MM.1S (cell line): ENCODE measurements around the gene OR8H1.

Experiments
- DNase-seq: peaks from one replicate; pipeline ENCODE4 v3.0.0-alpha.2; 2015
- H2AFZ ChIP-seq: fragments of 300-600 bp; sonication (generic); 2 replicates; pipeline ENCODE4 v1.6.0; 2016; ENCODE audit warnings: antibody characterized with exemption, low read length
- H3F3A ChIP-seq: fragments of 300-600 bp; sonication (generic); 2 replicates; pipeline ENCODE4 v1.6.1; 2016; ENCODE audit warnings: mild to moderate bottlenecking, antibody characterized with exemption, low read length, moderate library complexity, mixed read lengths; ENCODE audit not compliant: insufficient read depth
- H3K27ac ChIP-seq: fragments of 300-600 bp; sonication (generic); 2 replicates; pipeline ENCODE4 v1.5.1; 2016; ENCODE audit warnings: mild to moderate bottlenecking, low read length
- H3K27me3 ChIP-seq: fragments of 300-600 bp; sonication (generic); replicated peaks from 2 replicates; pipeline ENCODE4 v1.6.0; 2016; ENCODE audit warnings: low read length; ENCODE audit not compliant: insufficient read depth
- H3K36me3 ChIP-seq: fragments of 300-600 bp; sonication (generic); replicated peaks from 2 replicates; pipeline ENCODE4 v1.6.1; 2016; ENCODE audit warnings: mild to moderate bottlenecking, low read length, mixed read lengths; ENCODE audit not compliant: insufficient read depth
- H3K4me1 ChIP-seq: fragments of 300-600 bp; sonication (generic); 2 replicates; pipeline ENCODE4 v1.6.1; 2016; ENCODE audit warnings: low read length, mixed read lengths
- H3K4me2 ChIP-seq: fragments of 300-600 bp; sonication (generic); 2 replicates; pipeline ENCODE4 v1.6.0; 2016; ENCODE audit warnings: low read depth, low read length
- H3K4me3 ChIP-seq: fragments of 300-600 bp; sonication (generic); 2 replicates; pipeline ENCODE4 v1.5.1; 2016; ENCODE audit warnings: low read length, mixed read lengths
- H3K79me2 ChIP-seq: fragments of 300-600 bp; sonication (generic); 2 replicates; pipeline ENCODE4 v1.6.1; 2016; ENCODE audit warnings: mixed run types, low read length, mixed read lengths
- H3K9ac ChIP-seq: fragments of 300-600 bp; sonication (generic); 2 replicates; pipeline ENCODE4 v1.6.1; 2016; ENCODE audit warnings: low read length, mixed read lengths
- H3K9me2 ChIP-seq: fragments of 300-600 bp; sonication (generic); replicated peaks from 2 replicates; pipeline ENCODE4 v1.6.1; 2016; ENCODE audit warnings: mild to moderate bottlenecking, low read length, mixed read lengths; ENCODE audit not compliant: insufficient read depth
- H3K9me3 ChIP-seq: fragments of 300-600 bp; sonication (generic); replicated peaks from 2 replicates; pipeline ENCODE4 v1.6.1; 2016; ENCODE audit warnings: mild to moderate bottlenecking, low read length, mixed read lengths; ENCODE audit not compliant: insufficient read depth
- H4K20me1 ChIP-seq: fragments of 300-600 bp; sonication (generic); 2 replicates; pipeline ENCODE4 v1.6.1; 2016; ENCODE audit warnings: mild to moderate bottlenecking, low read length, moderate library complexity, mixed read lengths; ENCODE audit not compliant: insufficient read depth
- CTCF ChIP-seq: fragments of 300-600 bp; sonication (generic); IDR thresholded peaks from 2 replicates; pipeline ENCODE4 v1.5.1; 2016; ENCODE audit warnings: antibody characterized with exemption, low read length, mixed read lengths
- EZH2 ChIP-seq: fragments of 300-600 bp; sonication (generic); optimal IDR thresholded peaks from 2 replicates; pipeline ENCODE3; 2017; ENCODE audit warnings: low read depth, mild to moderate bottlenecking, antibody characterized with exemption, low read length, mixed read lengths
- EZH2phosphoT487 ChIP-seq: fragments of 300-600 bp; sonication (generic); IDR thresholded peaks from 2 replicates; pipeline ENCODE4 v1.6.1; 2018; ENCODE audit warnings: antibody characterized with exemption, low read length

Gene OR8H1

GRCh38 chr11:56296898-56297297 lies 4.8 kb upstream of the OR8H1 start:
- H3K27ac ChIP-seq, result no peak overlapping the region
- H3K4me3 ChIP-seq, result no peak overlapping the region
- DNase-seq, result no peak
- no peaks in the 10 kb centered on the region for H3K9me3 ChIP-seq
- H3K4me1 ChIP-seq, result no peaks in the 10 kb centered on the region
- H2AFZ ChIP-seq, result no peak overlapping the region
- H3F3A ChIP-seq, result no peaks in the 10 kb centered on the region
- H3K36me3 ChIP-seq, result no peaks in the 10 kb centered on the region
- H3K27me3 ChIP-seq, result no peaks in the 10 kb centered on the region
- no peaks in the 10 kb centered on the region for H3K9me2 ChIP-seq
- no peaks in the 10 kb centered on the region for H4K20me1 ChIP-seq
- TF ChIP-seq EZH2phosphoT487, result no peak
- no peaks in the 10 kb centered on the region for H3K79me2 ChIP-seq
- no peak overlapping the region for H3K4me2 ChIP-seq
- H3K9ac ChIP-seq, result no peak overlapping the region

- Histone ChIP-seq H3K36me3 (no peaks in the 10 kb centered on the region), H3K27ac (no peak within 1 kb of the TSS), H3K9ac (no peak within 1 kb of the TSS), H3F3A (no peaks in the 10 kb centered on the region), H3K9me3 (no peaks in the 10 kb centered on the region), H3K79me2 (no peaks in the 10 kb centered on the region), H3K27me3 (no peaks in the 10 kb centered on the region), H3K4me1 (no peaks in the 10 kb centered on the region), H3K9me2 (no peaks in the 10 kb centered on the region), H3K4me3 (no peak within 1 kb of the TSS), H2AFZ (no peak within 1 kb of the TSS), H3K4me2 (no peak within 1 kb of the TSS), H4K20me1 (no peaks in the 10 kb centered on the region)
- DNase-seq, result no peak
- TF ChIP-seq CTCF, result no peak
- TF ChIP-seq EZH2phosphoT487, result no peak
- TF ChIP-seq EZH2, result no peak
These were observed 18.2 kb downstream of the OR8H1 start, which contains the start of gene OR5T1 for GRCh38 chr11:56273854-56274253. Gene OR5T1 (plus strand): TSS chr11:56274154. CDS start chr11:56275639, 1,485 bp downstream.

- Histone ChIP-seq H3K9me3 (no peaks in the 10 kb centered on the region), H3K4me2 (no peak overlapping the region), H3F3A (no peaks in the 10 kb centered on the region), H3K27me3 (no peaks in the 10 kb centered on the region), H3K36me3 (no peaks in the 10 kb centered on the region), H3K27ac (no peak overlapping the region), H3K9ac (no peak overlapping the region), H3K4me1 (no peaks in the 10 kb centered on the region), H3K9me2 (no peaks in the 10 kb centered on the region), H3K79me2 (no peaks in the 10 kb centered on the region), H2AFZ (no peak overlapping the region), H4K20me1 (no peaks in the 10 kb centered on the region), H3K4me3 (no peak overlapping the region)
- TF ChIP-seq CTCF, result no peak
- no peak for TF ChIP-seq EZH2
- no peak for TF ChIP-seq EZH2phosphoT487
- DNase-seq, result no peak
These were observed 21.0 kb downstream of the OR8H1 start for GRCh38 chr11:56271092-56271491.

- H3K9me2 ChIP-seq, result no peaks in the 10 kb centered on the region
- H3K4me1 ChIP-seq, result no peaks in the 10 kb centered on the region
- H3K4me2 ChIP-seq, result no peak within 1 kb of the TSS
- H3K36me3 ChIP-seq, result no peaks in the 10 kb centered on the region
- no peak within 1 kb of the TSS for H3K4me3 ChIP-seq
- TF ChIP-seq EZH2phosphoT487, result no peak
- TF ChIP-seq EZH2, result no peak
- no peak for TF ChIP-seq CTCF
- H3K27ac ChIP-seq, result no peak within 1 kb of the TSS
- H3K9me3 ChIP-seq, result no peaks in the 10 kb centered on the region
- no peaks in the 10 kb centered on the region for H4K20me1 ChIP-seq
- no peaks in the 10 kb centered on the region for H3K27me3 ChIP-seq
- H3F3A ChIP-seq, result no peaks in the 10 kb centered on the region
- DNase-seq, result no peak
- no peak within 1 kb of the TSS for H3K9ac ChIP-seq
- H3K79me2 ChIP-seq, result no peaks in the 10 kb centered on the region
- H2AFZ ChIP-seq, result no peak within 1 kb of the TSS
These were observed 40.1 kb downstream of the OR8H1 start, which contains the start of gene OR5T3 for GRCh38 chr11:56251954-56252353. Gene OR5T3 (plus strand): TSS chr11:56252254. CDS start chr11:56252254, 0 bp downstream.
